ENCODE results near the gene GRB14.

- TF ChIP-seq, protein P1, sequence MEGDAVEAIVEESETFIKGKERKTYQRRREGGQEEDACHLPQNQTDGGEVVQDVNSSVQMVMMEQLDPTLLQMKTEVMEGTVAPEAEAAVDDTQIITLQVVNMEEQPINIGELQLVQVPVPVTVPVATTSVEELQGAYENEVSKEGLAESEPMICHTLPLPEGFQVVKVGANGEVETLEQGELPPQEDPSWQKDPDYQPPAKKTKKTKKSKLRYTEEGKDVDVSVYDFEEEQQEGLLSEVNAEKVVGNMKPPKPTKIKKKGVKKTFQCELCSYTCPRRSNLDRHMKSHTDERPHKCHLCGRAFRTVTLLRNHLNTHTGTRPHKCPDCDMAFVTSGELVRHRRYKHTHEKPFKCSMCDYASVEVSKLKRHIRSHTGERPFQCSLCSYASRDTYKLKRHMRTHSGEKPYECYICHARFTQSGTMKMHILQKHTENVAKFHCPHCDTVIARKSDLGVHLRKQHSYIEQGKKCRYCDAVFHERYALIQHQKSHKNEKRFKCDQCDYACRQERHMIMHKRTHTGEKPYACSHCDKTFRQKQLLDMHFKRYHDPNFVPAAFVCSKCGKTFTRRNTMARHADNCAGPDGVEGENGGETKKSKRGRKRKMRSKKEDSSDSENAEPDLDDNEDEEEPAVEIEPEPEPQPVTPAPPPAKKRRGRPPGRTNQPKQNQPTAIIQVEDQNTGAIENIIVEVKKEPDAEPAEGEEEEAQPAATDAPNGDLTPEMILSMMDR (IDR thresholded peaks at IDR 0.05): no peak
- no peak for TF ChIP-seq POLR2A (IDR thresholded peaks at IDR 0.05)
Observed at GRCh38 chr2:164456619-164457018, 164.7 kb downstream of the GRB14 start.

Data from uterus (tissue), 2 donors.